Neural cell (in vitro differentiated cells): Measurements from ENCODE around the gene ELANE.

Source experiments
- CTCF ChIP-seq: fragments of 450-650 bp; IDR thresholded peaks from 2 replicates; pipeline ENCODE4 v1.5.1; 2014; ENCODE audit warnings: antibody characterized with exemption, mild to moderate bottlenecking, moderate library complexity; ENCODE audit not compliant: poor library complexity, severe bottlenecking
- EP300 ChIP-seq: fragments of 450-650 bp; conservative IDR thresholded peaks from 2 replicates; pipeline ENCODE4 v1.6.1; 2014; ENCODE audit warnings: antibody characterized with exemption, mild to moderate bottlenecking, moderate library complexity; ENCODE audit not compliant: poor library complexity, severe bottlenecking
- EZH2 ChIP-seq: fragments of 200-600, 300-800 bp; shearing (Covaris generic), sonication (generic); IDR thresholded peaks from 2 replicates; pipeline ENCODE4 v1.6.1; 2014; ENCODE audit warnings: antibody characterized with exemption, low read length, borderline replicate concordance, mild to moderate bottlenecking; ENCODE audit not compliant: insufficient read depth, poor library complexity, severe bottlenecking
- MXI1 ChIP-seq: fragments of 450-650 bp; conservative IDR thresholded peaks from 2 replicates; pipeline ENCODE4 v1.6.1; 2014; ENCODE audit warnings: antibody characterized with exemption, mild to moderate bottlenecking; ENCODE audit not compliant: poor library complexity, severe bottlenecking
- REST ChIP-seq: IDR thresholded peaks from 2 replicates; pipeline ENCODE4 v1.6.1; 2012; ENCODE audit warnings: borderline replicate concordance
- SMC3 ChIP-seq: fragments of 450-650 bp; conservative IDR thresholded peaks from 2 replicates; pipeline ENCODE4 v1.6.1; 2014; ENCODE audit warnings: antibody characterized with exemption, mild to moderate bottlenecking, moderate library complexity; ENCODE audit not compliant: poor library complexity

GRCh38 chr19:858868-859843 lies 7.1 kb downstream of the ELANE start, which contains the start of gene CFD:
- TF ChIP-seq CTCF (no peak), EZH2 (no peak), REST (no peak), SMC3 (no peak), MXI1 (no peak), EP300 (no peak)
